Measurements from ENCODE around the gene SLC39A8.

Gene SLC39A8

DNA sequence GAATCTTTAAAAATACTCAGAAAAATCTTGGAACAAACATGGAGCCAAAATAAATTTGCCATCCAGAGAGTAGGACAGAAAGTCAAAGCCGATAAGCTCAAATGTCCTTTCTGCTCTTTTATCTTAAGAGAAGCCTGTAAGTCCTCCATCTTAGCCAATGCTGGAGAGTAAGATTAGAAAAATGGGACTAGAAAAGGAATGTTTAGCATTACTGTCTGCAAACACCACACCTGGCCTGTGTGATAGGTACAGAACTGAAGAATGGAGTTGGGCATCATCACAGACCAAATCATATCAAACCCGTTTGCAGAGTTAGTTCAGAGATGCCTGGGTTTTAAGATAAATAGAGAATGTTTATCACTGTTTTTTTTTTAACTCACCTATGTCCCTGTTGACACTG, 10.5 kb upstream of the SLC39A8 start:
- FAIRE-seq = no peak
- TF ChIP-seq POLR2AphosphoS5 (IDR thresholded peaks at IDR 0.05; ENCODE audit: low read depth, low read length) (no peak), POLR2A (IDR thresholded peaks at IDR 0.05; ENCODE audit: low read depth, low read length) (no peak), TAF1 (IDR thresholded peaks at IDR 0.05; ENCODE audit: borderline replicate concordance, low read depth, low read length) (no peak)
- DNase-seq (ENCODE audit: insufficient read length) = no peak

DNA sequence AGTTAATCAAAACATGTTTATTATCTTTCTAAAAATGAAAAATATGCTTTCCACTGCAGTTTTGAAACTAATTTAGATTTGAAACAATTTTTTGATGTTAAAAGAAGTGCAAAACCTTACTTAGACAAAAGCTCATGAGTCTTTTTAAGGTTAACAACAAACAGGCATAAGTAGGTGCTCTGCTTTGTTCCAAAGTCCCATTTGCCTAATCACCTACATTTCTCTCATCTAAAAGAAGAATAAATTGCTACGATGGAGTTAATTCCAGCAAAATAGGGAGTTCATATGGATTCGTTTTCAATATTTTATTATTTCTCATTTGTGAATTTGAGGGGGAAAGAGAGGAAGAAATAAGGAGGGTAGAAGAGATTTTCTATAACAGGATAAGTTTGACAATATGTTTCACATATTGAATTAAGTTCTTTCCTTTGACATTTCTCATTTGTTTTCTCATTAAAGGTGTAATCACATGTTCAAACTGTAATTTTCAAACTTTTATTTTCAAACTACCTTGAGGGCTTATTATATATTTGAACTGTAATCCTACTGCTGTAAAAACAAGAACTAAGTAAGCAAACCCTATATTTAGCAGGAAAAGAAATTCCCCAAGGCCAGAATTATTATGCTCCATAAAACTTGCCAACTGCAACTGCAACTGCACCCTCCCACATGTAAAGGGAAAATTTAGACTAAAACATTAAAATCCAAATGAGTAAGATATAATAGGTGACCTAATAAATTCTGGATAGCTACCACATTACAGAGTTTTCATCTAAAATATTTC, 9.6 kb upstream of the SLC39A8 start:
- no peak for FAIRE-seq
- no peak for DNase-seq (ENCODE audit: insufficient read length)
- TF ChIP-seq POLR2AphosphoS5 (IDR thresholded peaks at IDR 0.05; ENCODE audit: low read depth, low read length) (no peak), TAF1 (IDR thresholded peaks at IDR 0.05; ENCODE audit: borderline replicate concordance, low read depth, low read length) (no peak), POLR2A (IDR thresholded peaks at IDR 0.05; ENCODE audit: low read depth, low read length) (no peak)

- FAIRE-seq (no peak), DNase-seq (ENCODE audit: insufficient read length) (no peak)
- TF ChIP-seq POLR2AphosphoS5 (IDR thresholded peaks at IDR 0.05; ENCODE audit: low read depth, low read length) = no peak
- TF ChIP-seq POLR2A (IDR thresholded peaks at IDR 0.05; ENCODE audit: low read depth, low read length) = no peak
- no peak for TF ChIP-seq TAF1 (IDR thresholded peaks at IDR 0.05; ENCODE audit: borderline replicate concordance, low read depth, low read length)
Measured at GRCh38 chr4:102352781-102353180, 7.5 kb upstream of the SLC39A8 start.

DNA sequence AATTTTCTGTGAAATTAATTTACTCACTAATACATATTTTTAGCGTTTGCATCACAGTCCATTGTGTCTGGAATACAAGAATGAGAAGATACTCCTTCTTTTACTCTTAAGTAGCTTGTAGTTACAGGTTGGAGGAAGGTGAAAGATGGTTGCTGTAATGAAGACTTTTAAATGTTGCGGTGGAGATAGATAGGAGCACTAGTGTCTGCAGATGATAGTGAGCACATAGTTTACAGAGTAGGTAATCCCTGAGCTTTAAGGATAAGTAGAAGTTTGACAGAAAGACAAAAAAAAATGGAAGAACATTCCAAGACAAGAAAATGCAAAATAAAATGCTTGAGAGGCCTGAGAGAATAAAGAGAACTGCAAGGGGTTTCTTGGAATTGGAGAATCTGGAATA, 5.4 kb upstream of the SLC39A8 start:
- TF ChIP-seq POLR2AphosphoS5 (IDR thresholded peaks at IDR 0.05; ENCODE audit: low read depth, low read length) (no peak), POLR2A (IDR thresholded peaks at IDR 0.05; ENCODE audit: low read depth, low read length) (no peak), TAF1 (IDR thresholded peaks at IDR 0.05; ENCODE audit: borderline replicate concordance, low read depth, low read length) (no peak)
- DNase-seq (ENCODE audit: insufficient read length) = no peak
- no peak for FAIRE-seq

DNA sequence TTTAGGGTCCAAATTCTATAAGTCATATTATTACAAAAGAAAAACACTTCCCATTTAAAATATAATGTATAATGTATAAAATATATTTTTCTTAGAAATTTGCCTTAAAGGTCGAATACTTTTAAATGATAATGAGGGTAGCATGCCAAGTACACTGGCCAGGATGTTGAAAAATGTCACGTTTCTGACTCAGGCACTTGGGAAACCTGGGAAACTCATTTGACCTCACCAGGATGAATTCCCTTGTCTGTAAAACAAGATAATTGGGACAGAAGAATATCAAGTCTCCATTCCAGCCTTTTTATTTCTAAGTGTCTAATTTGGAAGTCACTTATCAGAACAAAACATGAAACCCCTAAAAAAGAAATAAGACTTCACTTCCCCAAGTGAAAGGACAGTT, 3.4 kb upstream of the SLC39A8 start:
- TF ChIP-seq POLR2A (IDR thresholded peaks at IDR 0.05; ENCODE audit: low read depth, low read length) (no peak), TAF1 (IDR thresholded peaks at IDR 0.05; ENCODE audit: borderline replicate concordance, low read depth, low read length) (no peak), POLR2AphosphoS5 (IDR thresholded peaks at IDR 0.05; ENCODE audit: low read depth, low read length) (no peak)
- DNase-seq (ENCODE audit: insufficient read length) = no peak
- FAIRE-seq = no peak

DNA sequence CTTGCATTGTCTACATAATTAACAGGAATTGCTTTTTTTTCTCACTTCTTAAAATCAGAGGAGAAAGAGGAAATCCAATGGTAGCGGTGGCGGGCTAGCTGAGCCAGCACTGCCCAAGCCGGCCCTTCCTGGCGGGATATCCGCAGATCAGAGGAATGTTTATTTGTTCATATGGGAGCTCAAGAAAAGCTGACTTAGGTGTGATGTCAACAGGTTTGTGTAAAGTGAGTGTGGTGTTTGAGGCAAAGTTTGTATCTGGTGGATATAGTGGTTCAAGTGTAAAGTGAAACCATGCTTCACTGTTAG, 466 bp upstream of the SLC39A8 start:
- TF ChIP-seq POLR2A (IDR thresholded peaks at IDR 0.05; ENCODE audit: low read depth, low read length) (no peak), POLR2AphosphoS5 (IDR thresholded peaks at IDR 0.05; ENCODE audit: low read depth, low read length) (no peak), TAF1 (IDR thresholded peaks at IDR 0.05; ENCODE audit: borderline replicate concordance, low read depth, low read length) (no peak)
- FAIRE-seq (no peak), DNase-seq (ENCODE audit: insufficient read length) (no peak)

- TF ChIP-seq TAF1 (IDR thresholded peaks at IDR 0.05; ENCODE audit: borderline replicate concordance, low read depth, low read length) (0 out of 2 replicates have a peak, but pooled peaks have one; percentile 13), POLR2AphosphoS5 (IDR thresholded peaks at IDR 0.05; ENCODE audit: low read depth, low read length) (peak; percentile 36; the same call in 1 of the 2 replicates), POLR2A (IDR thresholded peaks at IDR 0.05; ENCODE audit: low read depth, low read length) (peak; percentile 84)
- DNase-seq (ENCODE audit: insufficient read length) (peak; percentile 63), FAIRE-seq (no peak)
Measured at GRCh38 chr4:102344520-102344953, 745 bp downstream of the SLC39A8 start.

- DNase-seq (ENCODE audit: insufficient read length) (no peak), FAIRE-seq (no peak)
- TF ChIP-seq POLR2AphosphoS5 (IDR thresholded peaks at IDR 0.05; ENCODE audit: low read depth, low read length) (no peak), POLR2A (IDR thresholded peaks at IDR 0.05; ENCODE audit: low read depth, low read length) (no peak), TAF1 (IDR thresholded peaks at IDR 0.05; ENCODE audit: borderline replicate concordance, low read depth, low read length) (no peak)
Measured at GRCh38 chr4:102343964-102344519, 1.2 kb downstream of the SLC39A8 start.

DNA sequence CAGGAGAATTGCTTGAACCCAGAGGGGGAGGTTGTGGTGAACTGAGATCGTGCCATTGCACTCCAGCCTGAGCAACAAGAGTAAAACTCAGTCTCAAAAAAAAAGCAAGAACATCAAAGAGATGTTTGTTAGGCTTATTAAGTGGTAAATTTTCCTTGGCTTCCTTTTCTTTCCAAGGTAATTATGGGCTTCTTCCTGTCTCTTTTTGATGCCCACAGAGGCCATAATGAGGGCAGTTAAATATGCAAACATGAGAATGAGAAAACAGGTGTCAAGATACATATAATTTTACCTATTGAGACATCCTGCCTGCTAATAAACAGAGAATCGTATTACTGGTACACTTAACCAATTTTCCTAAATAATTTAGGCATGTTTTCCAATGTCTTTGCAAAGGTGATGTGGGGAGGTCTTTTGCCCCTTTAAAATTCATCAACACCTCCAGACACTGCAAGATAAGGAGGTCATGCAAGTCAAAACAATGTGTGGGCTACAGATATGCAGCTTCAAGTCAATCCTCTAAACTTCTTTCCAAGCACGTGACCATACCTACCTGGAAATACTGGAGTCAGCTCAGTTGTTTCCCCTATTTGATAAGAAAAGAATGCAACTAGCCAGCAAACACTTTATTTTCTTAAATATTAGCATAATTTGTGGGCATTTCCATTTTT, 2.7 kb downstream of the SLC39A8 start:
- no peak for DNase-seq (ENCODE audit: insufficient read length)
- TF ChIP-seq POLR2A (IDR thresholded peaks at IDR 0.05; ENCODE audit: low read depth, low read length) = no peak
- TF ChIP-seq TAF1 (IDR thresholded peaks at IDR 0.05; ENCODE audit: borderline replicate concordance, low read depth, low read length) = no peak
- no peak for TF ChIP-seq POLR2AphosphoS5 (IDR thresholded peaks at IDR 0.05; ENCODE audit: low read depth, low read length)
- FAIRE-seq = no peak

GRCh38 chr4:102341201-102341600, 4.1 kb downstream of the SLC39A8 start:
- FAIRE-seq (no peak), DNase-seq (ENCODE audit: insufficient read length) (no peak)
- no peak for TF ChIP-seq POLR2AphosphoS5 (IDR thresholded peaks at IDR 0.05; ENCODE audit: low read depth, low read length)
- TF ChIP-seq TAF1 (IDR thresholded peaks at IDR 0.05; ENCODE audit: borderline replicate concordance, low read depth, low read length) = no peak
- TF ChIP-seq POLR2A (IDR thresholded peaks at IDR 0.05; ENCODE audit: low read depth, low read length) = no peak

GRCh38 chr4:102339018-102339417, 6.3 kb downstream of the SLC39A8 start:
- DNase-seq (ENCODE audit: insufficient read length) (no peak), FAIRE-seq (no peak)
- TF ChIP-seq POLR2A (IDR thresholded peaks at IDR 0.05; ENCODE audit: low read depth, low read length) = no peak
- no peak for TF ChIP-seq TAF1 (IDR thresholded peaks at IDR 0.05; ENCODE audit: borderline replicate concordance, low read depth, low read length)
- TF ChIP-seq POLR2AphosphoS5 (IDR thresholded peaks at IDR 0.05; ENCODE audit: low read depth, low read length) = no peak
